HepG2 (cell line): ENCODE measurements around the gene EPHA2. TPM values are rescaled to one million over a fixed set of nuclear protein-coding genes. Genes with fewer than 3 reads are reported as not detected.

Source experiments
- BHLHE40 ChIP-seq: IDR thresholded peaks from 2 replicates; pipeline ENCODE4 v1.6.1; 2011; ENCODE audit warnings: low read length, improper control_type of control experiment
- CBX2 ChIP-seq, 2 experiments: fragments of 200-600 bp in 1 of 2; sonication (generic); formaldehyde crosslinking in 1 of 2; IDR thresholded peaks; 2 replicates each; pipeline versions ENCODE4 v1.7.0 to v1.8.1; 2018 to 2022; ENCODE audit warnings: low read depth in 2 of 2, low read length in 1 of 2, mild to moderate bottlenecking in 1 of 2, missing genetic modification reagents in 1 of 2
- ESRRA ChIP-seq: sonication (generic); formaldehyde crosslinking; IDR thresholded peaks from 2 replicates; pipeline ENCODE4 v1.5.1; 2020; ENCODE audit warnings: mild to moderate bottlenecking, low read depth, missing genetic modification reagents
- FOXA1 ChIP-seq, 2 experiments: fragments of 450-650 bp in 1 of 2; sonication (generic) in 1 of 2; formaldehyde crosslinking in 1 of 2; IDR thresholded peaks; 2 replicates each; pipeline versions ENCODE4 v1.4.0 to v1.6.1; 2016 to 2020; ENCODE audit warnings: missing genetic modification reagents in 1 of 2
- GATAD2A ChIP-seq: IDR thresholded peaks from 2 replicates; pipeline ENCODE4 v1.6.1; 2016
- PHF21A ChIP-seq: sonication (generic); formaldehyde crosslinking; IDR thresholded peaks from 2 replicates; pipeline ENCODE4 v1.5.0; 2020; ENCODE audit warnings: mild to moderate bottlenecking, missing genetic modification reagents
- RCOR2 ChIP-seq: IDR thresholded peaks from 2 replicates; pipeline ENCODE4 v1.6.1; 2016; ENCODE audit warnings: missing biosample characterization, missing genetic modification reagents
- RFXANK ChIP-seq: IDR thresholded peaks from 2 replicates; pipeline ENCODE4 v1.6.1; 2016
- SOX13 ChIP-seq, 3 experiments: fragments of 450-650 bp in 1 of 3; sonication (generic) in 1 of 3; formaldehyde crosslinking in 1 of 3; IDR thresholded peaks in 2 of 3; conservative IDR thresholded peaks in 1 of 3; 2 replicates each; pipeline versions ENCODE4 v1.5.0 to v1.6.1; 2016 to 2020; ENCODE audit warnings: antibody characterized with exemption in 1 of 3, mild to moderate bottlenecking in 1 of 3, missing compliant biosample characterization in 1 of 3, missing genetic modification reagents in 1 of 3, moderate library complexity in 1 of 3
- ZBTB10 ChIP-seq: sonication (generic); formaldehyde crosslinking; IDR thresholded peaks from 2 replicates; pipeline ENCODE4 v1.4.0; 2020; ENCODE audit warnings: missing genetic modification reagents, borderline replicate concordance
- ZFP62 ChIP-seq: sonication (generic); formaldehyde crosslinking; IDR thresholded peaks from 2 replicates; pipeline ENCODE4 v1.4.0; 2020; ENCODE audit warnings: missing genetic modification reagents
- ZMYM2 ChIP-seq: sonication (generic); formaldehyde crosslinking; IDR thresholded peaks from 2 replicates; pipeline ENCODE4 v1.8.0; 2022; ENCODE audit warnings: mild to moderate bottlenecking, missing genetic modification reagents
- ZMYM3 ChIP-seq: sonication (generic); formaldehyde crosslinking; IDR thresholded peaks from 2 replicates; pipeline ENCODE4 v1.5.1; 2020; ENCODE audit warnings: mild to moderate bottlenecking, missing genetic modification reagents
- ZNF230 ChIP-seq: sonication (generic); formaldehyde crosslinking; IDR thresholded peaks from 2 replicates; pipeline ENCODE4 v1.4.0; 2020; ENCODE audit warnings: mild to moderate bottlenecking, missing genetic modification reagents
- ZNF235 ChIP-seq: sonication (generic); formaldehyde crosslinking; IDR thresholded peaks from 2 replicates; pipeline ENCODE4 v1.8.1; 2023; ENCODE audit warnings: mild to moderate bottlenecking, missing genetic modification reagents, borderline replicate concordance
- ZNF256 ChIP-seq: sonication (generic); formaldehyde crosslinking; conservative IDR thresholded peaks from 2 replicates; pipeline ENCODE4 v1.4.0; 2020; ENCODE audit warnings: missing genetic modification reagents
- ZNF546 ChIP-seq: sonication (generic); formaldehyde crosslinking; conservative IDR thresholded peaks from 2 replicates; pipeline ENCODE4 v1.8.1; 2023; ENCODE audit warnings: mild to moderate bottlenecking, missing genetic modification reagents
- ZNF572 ChIP-seq: sonication (generic); formaldehyde crosslinking; IDR thresholded peaks from 2 replicates; pipeline ENCODE4 v1.5.1; 2020; ENCODE audit warnings: mild to moderate bottlenecking, missing genetic modification reagents
- polyA plus RNA-seq, 8 experiments: library from polyadenylated mRNA; depleted of rRNA in 3 of 8; stranded (reverse) in 7 of 8; unstranded in 1 of 8; fragments of >200 nt; fragmentation: Illumina TruSeq in 4 of 8; extraction: Trizol in 4 of 8; gene quantifications; 2 replicates each; pipeline versions ENCODE4 v1.2.1 to v1.2.3, GENCODE V29; 2011 to 2016; ENCODE audit warnings: low read depth in 4 of 8, missing spikeins in 1 of 8, mixed read lengths in 1 of 8; ENCODE audit not compliant: insufficient read depth in 1 of 8
- total RNA-seq, 5 experiments: library from RNA; depleted of rRNA; stranded (reverse); fragments of >200 nt; fragmentation: Illumina TruSeq; extraction: Trizol; gene quantifications; 2 replicates each; pipeline ENCODE4 v1.2.3, GENCODE V29; 2016; ENCODE audit warnings: low read depth in 1 of 5
- TF ChIP-seq, protein P1 (sequence below), 2 experiments: sonication (generic) in 1 of 2; formaldehyde crosslinking in 1 of 2; IDR thresholded peaks; 2 replicates each; pipeline versions ENCODE4 v1.6.1 to v1.9.0; 2014 to 2022; ENCODE audit warnings: antibody characterized with exemption in 1 of 2, borderline replicate concordance in 1 of 2, inconsistent platforms in 1 of 2, low read depth in 1 of 2, missing genetic modification reagents in 1 of 2
- TF ChIP-seq, protein P2 (sequence below): sonication (generic); formaldehyde crosslinking; IDR thresholded peaks from 2 replicates; pipeline ENCODE4 v1.4.0; 2020; ENCODE audit warnings: missing genetic modification reagents
- TF ChIP-seq, protein P3 (sequence below): IDR thresholded peaks from 2 replicates; pipeline ENCODE4 v1.6.1; 2016

The EPHA2 gene
- total and polyA plus RNA-seq, 2 of the 13 experiments (the other 11 are each of a cell fraction or from before 2014, with no cell fraction given) = 33.6 to 53.6 TPM

DNA sequence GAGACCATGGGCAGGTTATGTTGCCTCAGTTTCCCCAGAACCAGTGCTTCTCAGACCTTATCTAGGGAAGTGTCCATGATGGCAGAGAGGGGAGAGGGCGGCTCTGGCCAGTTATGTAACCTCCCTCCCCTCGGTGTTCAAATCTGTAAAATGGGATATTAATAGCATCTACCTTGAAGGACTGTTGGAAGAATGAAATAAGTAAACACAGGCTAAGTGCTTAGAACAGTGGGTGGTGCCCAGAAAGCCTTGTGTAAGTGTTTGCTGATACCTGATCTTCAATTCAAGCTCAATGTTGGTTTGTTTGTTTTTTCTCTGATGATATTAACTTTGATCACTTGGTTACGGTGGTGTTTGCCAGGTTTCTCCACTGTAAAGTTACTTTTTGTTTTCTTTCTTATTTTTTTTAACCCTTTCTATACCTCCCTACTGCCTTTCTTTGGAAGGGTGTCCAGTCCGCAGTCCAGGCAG, 34.9 kb downstream of the EPHA2 start (continued):
- TF ChIP-seq, protein P1, sequence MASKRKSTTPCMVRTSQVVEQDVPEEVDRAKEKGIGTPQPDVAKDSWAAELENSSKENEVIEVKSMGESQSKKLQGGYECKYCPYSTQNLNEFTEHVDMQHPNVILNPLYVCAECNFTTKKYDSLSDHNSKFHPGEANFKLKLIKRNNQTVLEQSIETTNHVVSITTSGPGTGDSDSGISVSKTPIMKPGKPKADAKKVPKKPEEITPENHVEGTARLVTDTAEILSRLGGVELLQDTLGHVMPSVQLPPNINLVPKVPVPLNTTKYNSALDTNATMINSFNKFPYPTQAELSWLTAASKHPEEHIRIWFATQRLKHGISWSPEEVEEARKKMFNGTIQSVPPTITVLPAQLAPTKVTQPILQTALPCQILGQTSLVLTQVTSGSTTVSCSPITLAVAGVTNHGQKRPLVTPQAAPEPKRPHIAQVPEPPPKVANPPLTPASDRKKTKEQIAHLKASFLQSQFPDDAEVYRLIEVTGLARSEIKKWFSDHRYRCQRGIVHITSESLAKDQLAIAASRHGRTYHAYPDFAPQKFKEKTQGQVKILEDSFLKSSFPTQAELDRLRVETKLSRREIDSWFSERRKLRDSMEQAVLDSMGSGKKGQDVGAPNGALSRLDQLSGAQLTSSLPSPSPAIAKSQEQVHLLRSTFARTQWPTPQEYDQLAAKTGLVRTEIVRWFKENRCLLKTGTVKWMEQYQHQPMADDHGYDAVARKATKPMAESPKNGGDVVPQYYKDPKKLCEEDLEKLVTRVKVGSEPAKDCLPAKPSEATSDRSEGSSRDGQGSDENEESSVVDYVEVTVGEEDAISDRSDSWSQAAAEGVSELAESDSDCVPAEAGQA (IDR thresholded peaks at IDR 0.05; ENCODE audit: low read depth) = no peak
- TF ChIP-seq, protein P1 (CRISPR knock-in tag; IDR thresholded peaks at IDR 0.05; ENCODE audit: borderline replicate concordance) = no peak
- TF ChIP-seq ESRRA (CRISPR knock-in tag) = no peak
- TF ChIP-seq ZNF235 (CRISPR knock-in tag) = no peak
- no peak for TF ChIP-seq RFXANK (CRISPR knock-in tag)
- TF ChIP-seq CBX2 (IDR thresholded peaks at IDR 0.05; ENCODE audit: low read depth, low read length) = no peak
- TF ChIP-seq CBX2 (CRISPR knock-in tag; IDR thresholded peaks at IDR 0.05; ENCODE audit: low read depth) = no peak
- 0 out of 2 replicates have a peak, but pooled peaks have one; percentile 21 for TF ChIP-seq ZMYM2 (CRISPR knock-in tag)
- 0 out of 2 replicates have a peak, but pooled peaks have one; percentile 57 for TF ChIP-seq RCOR2 (CRISPR knock-in tag)
- no peak for TF ChIP-seq ZFP62 (CRISPR knock-in tag)
- no peak for TF ChIP-seq BHLHE40
- no peak for TF ChIP-seq PHF21A (CRISPR knock-in tag)
- no peak for TF ChIP-seq ZBTB10 (CRISPR knock-in tag)
- no peak for TF ChIP-seq ZNF256 (CRISPR knock-in tag)
- TF ChIP-seq ZMYM3 (CRISPR knock-in tag) = peak; percentile 80
- TF ChIP-seq, protein P2, sequence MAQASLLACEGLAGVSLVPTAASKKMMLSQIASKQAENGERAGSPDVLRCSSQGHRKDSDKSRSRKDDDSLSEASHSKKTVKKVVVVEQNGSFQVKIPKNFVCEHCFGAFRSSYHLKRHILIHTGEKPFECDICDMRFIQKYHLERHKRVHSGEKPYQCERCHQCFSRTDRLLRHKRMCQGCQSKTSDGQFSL = no peak
- no peak for TF ChIP-seq ZNF572
- no peak for TF ChIP-seq ZNF546
- no peak for TF ChIP-seq SOX13 (IDR thresholded peaks at IDR 0.05)
- peak in 1 of 2 experiments; percentile 46; a peak in 1 of 4 replicates for TF ChIP-seq SOX13 (CRISPR knock-in tag; conservative IDR thresholded peaks at IDR 0.05 in 1 of 2, IDR thresholded peaks at IDR 0.05 in 1 of 2)
- TF ChIP-seq ZNF230 = no peak
- TF ChIP-seq, protein P3, sequence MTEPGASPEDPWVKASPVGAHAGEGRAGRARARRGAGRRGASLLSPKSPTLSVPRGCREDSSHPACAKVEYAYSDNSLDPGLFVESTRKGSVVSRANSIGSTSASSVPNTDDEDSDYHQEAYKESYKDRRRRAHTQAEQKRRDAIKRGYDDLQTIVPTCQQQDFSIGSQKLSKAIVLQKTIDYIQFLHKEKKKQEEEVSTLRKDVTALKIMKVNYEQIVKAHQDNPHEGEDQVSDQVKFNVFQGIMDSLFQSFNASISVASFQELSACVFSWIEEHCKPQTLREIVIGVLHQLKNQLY (CRISPR knock-in tag) = no peak
- TF ChIP-seq FOXA1 (IDR thresholded peaks at IDR 0.05) = no peak
- peak; percentile 69 for TF ChIP-seq FOXA1 (CRISPR knock-in tag; IDR thresholded peaks at IDR 0.05)
- peak; percentile 26; the same call in 1 of the 2 replicates for TF ChIP-seq GATAD2A (CRISPR knock-in tag)
